Thymus (tissue), 11 donors: Measurements from ENCODE around the gene ATP13A4. TPM values are rescaled to one million over a fixed set of nuclear protein-coding genes. Genes with fewer than 3 reads are reported as not detected.

Experiments used
- DNase-seq, 9 donors: peaks; one replicate each; pipeline ENCODE4 v3.0.0-alpha.2; 2013; ENCODE audit warnings: low spot score in 9 of 9, low read depth in 6 of 9, missing footprints in 1 of 9
- H3K27ac ChIP-seq, 2 donors: one replicate each; pipeline ENCODE4 v1.5.1; 2013; ENCODE audit warnings: control low read depth in 1 of 2, low read depth in 1 of 2, low read length in 1 of 2, mild to moderate bottlenecking in 1 of 2, moderate library complexity in 1 of 2
- H3K27me3 ChIP-seq, 2 donors: one replicate each; pipeline ENCODE4 v1.5.1; 2013; ENCODE audit warnings: low read length in 1 of 2; ENCODE audit not compliant: control insufficient read depth in 2 of 2, insufficient read depth in 1 of 2
- H3K36me3 ChIP-seq, 2 donors: one replicate each; pipeline ENCODE4 v1.5.1; 2013; ENCODE audit warnings: low read length in 1 of 2, mild to moderate bottlenecking in 1 of 2, moderate library complexity in 1 of 2; ENCODE audit not compliant: control insufficient read depth in 2 of 2, insufficient read depth in 2 of 2
- H3K4me1 ChIP-seq, 2 donors: one replicate each; pipeline ENCODE4 v1.5.1; 2013; ENCODE audit warnings: low read length in 2 of 2; ENCODE audit not compliant: control insufficient read depth in 2 of 2, insufficient read depth in 2 of 2
- H3K4me3 ChIP-seq, 2 donors: one replicate each; pipeline ENCODE4 v1.5.1; 2013; ENCODE audit warnings: low read length in 2 of 2, control low read depth in 1 of 2, mild to moderate bottlenecking in 1 of 2
- H3K9me3 ChIP-seq, 2 donors: one replicate each; pipeline ENCODE4 v1.5.1; 2013; ENCODE audit warnings: low read length in 1 of 2, mild to moderate bottlenecking in 1 of 2; ENCODE audit not compliant: control insufficient read depth in 2 of 2, insufficient read depth in 1 of 2
- WGBS: extraction: QIAGEN DNeasy Blood & Tissue Kit; methylation state at CpG from one replicate; pipeline ENCODE4 v1.1.7; 2013; 5-methylcytosine and 5-hydroxymethylcytosine counted together
- polyA plus RNA-seq: library from polyadenylated mRNA; stranded (reverse); fragments of 200-250 nt; gene quantifications from one replicate; pipeline ENCODE4 v1.2.3, GENCODE V29; 2013
- total RNA-seq: library from RNA; stranded (reverse); fragments of 120-200 nt; gene quantifications from one replicate; pipeline ENCODE4 v1.2.4, GENCODE V29; 2013
- donor health status: healthy.

The ATP13A4 gene
- total and polyA plus RNA-seq, 2 donors: 0.80 to 4.3 TPM

DNA sequence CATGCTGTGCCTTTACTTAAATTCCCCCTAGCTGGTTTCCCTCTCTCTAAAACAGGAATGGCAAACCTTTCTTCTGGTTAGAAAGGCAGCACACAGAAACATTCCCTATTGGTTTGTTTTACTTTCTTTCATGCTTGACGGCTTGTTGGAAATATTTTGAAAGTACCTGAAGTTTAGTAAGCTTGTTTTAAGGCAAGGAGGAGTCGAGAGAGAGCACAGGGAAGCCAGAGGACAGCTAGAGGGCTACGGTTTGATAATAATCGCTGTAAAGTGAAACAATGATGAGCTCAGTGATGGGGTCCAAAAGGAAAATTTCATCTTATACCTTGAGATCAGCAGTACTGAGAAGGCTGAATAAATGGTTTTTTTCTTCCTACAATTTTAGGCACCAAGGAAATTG is 64.1 kb downstream of the ATP13A4 start:
- no peaks in the 10 kb centered on the region for H3K27me3 ChIP-seq
- H3K4me1 ChIP-seq: no peaks in the 10 kb centered on the region
- peak overlapping the region in 1 of 2 donors; percentile 2 for H3K27ac ChIP-seq
- 90% methylated on average over 4 of the region's 4 CpGs for WGBS
- no peaks in the 10 kb centered on the region for H3K36me3 ChIP-seq
- H3K9me3 ChIP-seq: no peaks in the 10 kb centered on the region
- no peak for DNase-seq
- H3K4me3 ChIP-seq: no peak overlapping the region

DNA sequence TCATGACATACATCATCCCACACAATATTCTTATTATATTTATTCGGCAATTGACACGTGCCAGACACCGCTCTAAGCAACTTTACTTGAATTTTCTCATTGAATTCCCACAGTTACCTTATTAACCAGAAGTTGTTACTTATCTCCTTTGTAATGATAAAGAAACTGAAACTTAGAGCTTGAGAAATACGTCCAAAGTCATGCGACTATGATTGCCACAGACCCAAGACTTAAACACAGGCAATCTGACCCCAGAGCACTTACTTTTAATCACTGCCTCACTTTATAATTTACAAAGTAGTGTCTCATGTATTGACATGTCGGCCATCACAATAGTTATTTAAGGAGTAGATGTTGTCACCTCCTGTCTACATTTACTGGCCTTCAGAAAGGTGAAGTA is 64.7 kb downstream of the ATP13A4 start:
- Histone ChIP-seq H3K27me3 (no peaks in the 10 kb centered on the region), H3K27ac (no peak overlapping the region), H3K36me3 (no peaks in the 10 kb centered on the region), H3K4me3 (no peak overlapping the region), H3K9me3 (no peaks in the 10 kb centered on the region), H3K4me1 (no peaks in the 10 kb centered on the region)
- WGBS: 93% methylated on average over 6 of the region's 6 CpGs
- DNase-seq: no peak

DNA sequence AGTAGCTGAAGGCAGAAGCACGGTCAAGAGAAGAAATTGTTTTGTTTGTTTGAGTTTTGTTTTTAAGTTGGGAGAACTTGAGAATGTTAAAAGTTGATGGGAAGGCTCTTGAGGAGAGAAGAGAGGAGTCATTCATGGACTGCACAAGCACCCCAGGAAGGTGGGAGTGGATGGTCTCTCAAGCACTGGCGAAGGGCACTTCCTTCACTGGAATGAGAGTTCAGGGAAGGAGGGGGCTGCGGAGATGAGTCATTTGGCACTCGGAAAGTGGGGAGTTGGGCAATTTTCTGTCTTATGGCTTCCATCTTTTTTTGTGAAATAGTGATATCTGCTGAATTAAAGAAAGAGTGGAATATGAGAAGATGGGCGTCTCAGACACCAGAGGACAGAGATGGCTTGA is 66.0 kb downstream of the ATP13A4 start:
- H3K4me1 ChIP-seq: no peaks in the 10 kb centered on the region
- H3K27ac ChIP-seq: no peak overlapping the region
- WGBS: 94% methylated on average over 5 of the region's 5 CpGs
- no peak for DNase-seq
- no peaks in the 10 kb centered on the region for H3K36me3 ChIP-seq
- no peaks in the 10 kb centered on the region for H3K9me3 ChIP-seq
- H3K4me3 ChIP-seq: no peak overlapping the region
- H3K27me3 ChIP-seq: no peaks in the 10 kb centered on the region

DNA sequence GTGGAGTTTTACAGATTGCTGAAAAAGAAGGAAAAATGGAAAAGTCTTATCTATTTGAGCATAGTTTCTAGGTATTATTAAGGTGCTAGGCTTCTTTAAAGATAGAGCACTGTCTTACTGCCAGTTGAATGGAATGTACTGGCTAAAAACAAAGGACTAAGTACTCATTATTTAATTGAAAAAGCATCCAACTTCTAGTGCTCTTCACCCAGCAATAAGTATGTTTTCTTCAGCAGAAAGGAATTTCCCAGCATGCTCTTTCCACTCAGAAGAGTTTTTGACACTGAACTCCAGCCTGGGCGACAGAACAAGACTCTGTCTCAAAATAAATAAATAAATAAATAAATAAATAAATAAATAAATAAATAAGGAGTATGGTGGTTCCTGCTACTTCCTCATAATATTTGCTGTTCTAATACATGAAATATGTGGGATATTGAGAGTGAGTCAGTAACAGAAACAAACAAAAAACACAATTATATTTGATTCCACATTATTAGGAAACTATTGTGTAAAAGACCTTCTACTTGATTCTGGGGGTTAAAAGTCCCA is 70.6 kb downstream of the ATP13A4 start:
- no peaks in the 10 kb centered on the region for H3K36me3 ChIP-seq
- no peak overlapping the region for H3K4me3 ChIP-seq
- no peak for DNase-seq
- no peaks in the 10 kb centered on the region for H3K4me1 ChIP-seq
- WGBS: 42% methylated on average over 1 of the region's 1 CpG
- H3K27ac ChIP-seq: no peak overlapping the region
- no peaks in the 10 kb centered on the region for H3K27me3 ChIP-seq
- no peaks in the 10 kb centered on the region for H3K9me3 ChIP-seq

DNA sequence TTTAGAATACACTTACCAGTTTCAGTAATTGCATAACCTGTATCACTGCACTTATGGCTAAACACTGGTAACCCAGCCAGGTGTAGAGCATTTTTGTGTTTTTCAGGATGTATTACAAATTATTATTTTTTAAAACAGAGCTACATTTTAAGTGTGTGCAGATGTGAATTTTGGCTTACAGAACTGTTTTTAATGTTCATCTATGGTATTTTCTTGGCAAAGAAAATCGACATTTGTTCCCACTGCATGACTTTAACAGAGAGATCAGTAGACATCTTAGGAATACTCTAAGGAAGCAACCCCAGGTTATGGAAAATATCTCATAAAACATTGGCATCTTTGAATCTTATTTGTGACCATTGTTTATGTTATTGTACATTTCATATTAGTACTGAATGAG is 73.3 kb downstream of the ATP13A4 start:
- H3K4me3 ChIP-seq: no peak overlapping the region
- H3K4me1 ChIP-seq: no peaks in the 10 kb centered on the region
- H3K27me3 ChIP-seq: no peaks in the 10 kb centered on the region
- 49% methylated on average over 1 of the region's 1 CpG for WGBS
- no peak overlapping the region for H3K27ac ChIP-seq
- H3K36me3 ChIP-seq: no peaks in the 10 kb centered on the region
- H3K9me3 ChIP-seq: no peaks in the 10 kb centered on the region
- no peak for DNase-seq

DNA sequence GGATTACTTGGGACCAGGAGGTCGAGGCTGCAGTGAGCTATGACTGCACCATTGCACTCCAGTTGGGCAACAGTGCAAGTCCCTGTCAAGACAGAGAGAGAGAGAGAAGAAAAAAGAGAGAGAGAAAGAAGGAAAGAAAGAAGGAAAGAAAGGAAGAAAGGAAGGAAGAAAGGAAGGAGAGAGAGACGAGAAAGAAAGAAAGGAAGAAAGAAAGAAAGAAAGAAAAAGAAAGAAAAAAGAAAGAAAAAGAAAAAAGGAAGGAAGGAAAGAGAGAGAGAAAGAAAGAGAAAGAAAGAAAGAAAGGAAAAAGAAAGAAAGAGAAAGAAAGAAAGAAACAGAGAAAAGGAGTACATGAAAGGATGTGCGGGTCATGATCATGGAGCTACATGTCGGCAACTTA is 80.2 kb downstream of the ATP13A4 start:
- no peak for DNase-seq
- no peaks in the 10 kb centered on the region for H3K27me3 ChIP-seq
- no peaks in the 10 kb centered on the region for H3K36me3 ChIP-seq
- H3K4me1 ChIP-seq: no peaks in the 10 kb centered on the region
- H3K4me3 ChIP-seq: no peak overlapping the region
- H3K9me3 ChIP-seq: no peaks in the 10 kb centered on the region
- H3K27ac ChIP-seq: no peak overlapping the region
- WGBS: 94% methylated on average over 4 of the region's 4 CpGs

DNA sequence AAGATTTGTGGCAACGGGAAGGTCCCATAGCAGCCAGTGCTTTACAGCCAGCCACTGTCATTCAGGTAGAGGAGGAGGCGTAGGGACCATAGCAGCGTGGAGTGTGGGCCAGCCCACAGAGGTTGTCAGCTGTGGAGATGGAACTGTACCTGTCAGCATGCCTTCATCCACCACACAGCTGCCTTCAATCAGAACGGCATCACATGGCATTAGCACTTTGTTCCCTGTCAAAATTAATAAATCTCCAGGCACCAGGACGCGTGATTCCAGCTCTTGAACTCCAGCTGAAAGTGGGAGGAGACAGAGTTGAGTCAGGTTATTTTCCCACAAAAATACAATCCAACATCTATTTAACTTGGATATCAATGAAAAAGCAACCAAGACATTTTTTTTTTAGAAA is 84.0 kb downstream of the ATP13A4 start:
- DNase-seq: no peak
- Histone ChIP-seq H3K9me3 (no peaks in the 10 kb centered on the region), H3K4me1 (no peaks in the 10 kb centered on the region), H3K4me3 (no peak overlapping the region), H3K27ac (no peak overlapping the region), H3K36me3 (no peaks in the 10 kb centered on the region), H3K27me3 (no peaks in the 10 kb centered on the region)
- WGBS: 90% methylated on average over 6 of the region's 6 CpGs

DNA sequence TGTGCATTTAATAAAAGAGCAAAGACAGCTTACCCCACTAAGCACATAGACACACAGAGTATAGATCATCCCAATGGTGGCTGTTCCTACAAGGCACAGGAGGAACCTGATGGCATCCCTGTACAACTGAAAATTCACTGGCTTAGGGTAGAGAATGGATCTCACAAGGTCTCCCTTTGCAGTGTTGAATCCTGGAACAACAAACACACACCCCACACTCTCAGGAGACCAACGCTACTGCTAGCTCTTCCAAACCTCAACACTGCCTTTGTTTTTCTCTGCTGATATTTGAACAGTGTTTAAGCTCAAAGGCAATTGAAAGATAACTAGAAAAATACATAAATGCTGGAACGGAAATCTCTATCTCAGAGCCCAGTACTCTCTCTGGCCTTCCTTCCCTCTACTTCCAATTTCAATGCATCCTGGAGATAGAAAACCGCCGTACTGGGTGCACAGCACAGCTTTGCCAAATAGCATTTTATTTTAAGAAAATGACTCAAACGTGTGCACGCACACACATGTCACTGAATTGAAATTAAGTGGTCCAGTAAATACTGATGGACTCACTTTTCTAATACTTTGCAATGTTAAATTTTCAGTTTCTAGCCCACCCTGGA is 88.6 kb downstream of the ATP13A4 start:
- H3K27ac ChIP-seq: no peak overlapping the region
- 95% methylated on average over 6 of the region's 6 CpGs for WGBS
- H3K27me3 ChIP-seq: no peaks in the 10 kb centered on the region
- DNase-seq: no peak
- H3K4me1 ChIP-seq: no peaks in the 10 kb centered on the region
- no peak overlapping the region for H3K4me3 ChIP-seq
- H3K36me3 ChIP-seq: no peaks in the 10 kb centered on the region
- no peaks in the 10 kb centered on the region for H3K9me3 ChIP-seq

DNA sequence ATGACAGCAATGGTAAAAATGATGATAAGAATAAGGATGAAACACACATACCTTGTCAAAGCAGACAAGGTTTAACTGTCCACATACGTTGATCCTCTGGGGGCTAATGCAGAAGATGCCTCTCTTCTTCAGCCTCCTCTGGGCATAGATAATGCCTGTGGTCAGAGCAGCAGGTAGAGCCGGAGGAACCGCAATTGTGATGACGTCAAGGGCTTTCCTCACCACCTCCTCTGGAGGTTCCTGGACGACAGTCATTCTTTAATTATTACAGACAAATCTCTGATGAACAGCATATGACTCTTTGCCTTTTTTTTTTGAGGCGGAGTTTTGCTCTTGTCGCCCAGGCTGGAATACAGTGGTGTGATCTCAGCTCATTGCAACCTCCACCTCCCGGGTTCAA is 89.8 kb downstream of the ATP13A4 start:
- WGBS: 97% methylated on average over 8 of the region's 8 CpGs

More for the DNA sequence above, 89.8 kb downstream of the ATP13A4 start:
- no peak for DNase-seq
- Histone ChIP-seq H3K27me3 (no peaks in the 10 kb centered on the region), H3K9me3 (no peaks in the 10 kb centered on the region), H3K4me1 (no peaks in the 10 kb centered on the region), H3K4me3 (no peak overlapping the region), H3K27ac (no peak overlapping the region), H3K36me3 (no peaks in the 10 kb centered on the region)
